Right renal pelvis (tissue), 4 donors: ENCODE results near the gene GJA1. TPM values are rescaled to one million over a fixed set of nuclear protein-coding genes. Genes with fewer than 3 reads are reported as not detected.
"Not testable (repeated sequence)": the region's sequence is repeated elsewhere in the genome, so short reads cannot be mapped to it uniquely, and the experiment has no call there.

Source experiments
- DNase-seq, 4 donors: peaks; one replicate each; pipeline ENCODE4 v3.0.0-alpha.2; 2013; ENCODE audit warnings: low read depth in 4 of 4, low spot score in 3 of 4, missing footprints in 1 of 4
- polyA plus RNA-seq, 4 donors: library from polyadenylated mRNA; unstranded; fragments of 120-200 nt; gene quantifications; one replicate each; pipeline ENCODE4 v1.2.1, GENCODE V29; 2013; ENCODE audit not compliant: insufficient read length in 4 of 4

Gene GJA1
- polyA plus RNA-seq, 4 donors = 63.8 to 70.7 (median 64.9) TPM

DNA sequence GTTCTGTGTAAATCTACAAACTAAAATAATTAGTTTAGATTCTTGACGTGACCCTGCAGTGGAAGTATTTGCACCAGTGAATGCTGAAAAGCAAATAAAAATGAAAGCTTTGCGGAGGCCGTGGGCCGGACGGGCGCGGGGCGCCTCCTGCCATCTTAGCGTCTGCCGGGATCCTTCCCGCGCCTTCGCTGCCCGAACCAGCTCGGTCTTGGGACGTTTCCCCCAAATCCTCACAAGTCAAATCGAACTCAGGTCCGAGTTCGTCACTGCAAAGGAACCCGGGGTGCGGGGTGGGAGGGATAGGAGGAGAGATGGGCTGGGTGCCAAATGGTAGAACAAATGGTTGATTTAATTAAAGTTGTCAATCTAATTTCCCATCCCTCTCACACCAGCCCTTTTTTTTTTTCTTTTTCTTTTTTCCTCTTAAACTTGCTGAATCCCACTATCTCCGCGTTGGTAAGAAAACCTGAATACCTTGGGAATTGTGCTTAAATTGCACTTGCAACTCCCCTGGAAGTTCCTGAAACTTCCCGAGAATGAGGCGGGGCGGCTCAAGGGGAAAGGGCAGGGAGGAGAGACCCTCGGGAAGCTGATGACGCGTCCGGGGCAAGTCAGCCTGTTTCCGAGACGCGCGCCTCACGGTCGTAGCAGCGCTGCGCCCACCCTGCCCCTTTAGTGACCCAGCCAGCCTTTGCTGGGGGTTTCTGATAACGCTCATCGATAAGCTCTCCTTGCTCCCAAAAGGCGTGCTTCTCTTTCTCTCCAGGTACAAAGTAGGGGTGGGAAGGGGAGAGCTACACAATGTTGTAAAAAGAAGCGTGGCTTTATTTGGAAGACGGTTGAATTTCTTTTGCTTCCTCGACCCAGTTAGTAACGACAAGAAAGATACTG lies 1.8 kb downstream of the GJA1 start:
- DNase-seq = no peak

- no peak for DNase-seq
These were observed 2.6 kb downstream of the GJA1 start for GRCh38 chr6:121437851-121438651.

GRCh38 chr6:121438869-121439268 lies 3.4 kb downstream of the GJA1 start:
- no peak for DNase-seq

DNA sequence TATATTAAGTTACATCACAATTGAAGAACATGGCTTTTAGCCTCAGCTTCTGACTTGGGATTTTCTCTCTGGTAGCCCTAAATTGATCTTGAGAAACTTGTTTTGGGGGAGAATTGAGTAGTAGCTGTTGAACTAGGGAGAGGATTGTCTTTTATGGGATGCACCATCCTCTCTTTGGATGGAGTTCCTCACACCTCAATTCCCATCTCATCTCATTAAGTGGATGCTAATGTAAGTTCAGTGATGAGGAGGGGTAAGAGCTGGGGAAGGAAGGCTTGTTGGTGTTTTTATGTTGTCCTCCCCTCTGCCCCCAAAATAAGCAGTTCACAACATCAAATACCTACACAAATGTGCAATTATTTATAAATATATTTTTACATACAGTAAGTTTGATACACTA lies 4.0 kb downstream of the GJA1 start:
- DNase-seq = no peak

GRCh38 chr6:121439926-121440325 lies 4.5 kb downstream of the GJA1 start:
- no peak for DNase-seq

GRCh38 chr6:121441477-121441876 lies 6.0 kb downstream of the GJA1 start:
- no peak for DNase-seq

GRCh38 chr6:121442576-121442975 lies 7.1 kb downstream of the GJA1 start:
- DNase-seq = no peak

GRCh38 chr6:121443971-121444541 lies 8.6 kb downstream of the GJA1 start:
- DNase-seq = no peak

DNA sequence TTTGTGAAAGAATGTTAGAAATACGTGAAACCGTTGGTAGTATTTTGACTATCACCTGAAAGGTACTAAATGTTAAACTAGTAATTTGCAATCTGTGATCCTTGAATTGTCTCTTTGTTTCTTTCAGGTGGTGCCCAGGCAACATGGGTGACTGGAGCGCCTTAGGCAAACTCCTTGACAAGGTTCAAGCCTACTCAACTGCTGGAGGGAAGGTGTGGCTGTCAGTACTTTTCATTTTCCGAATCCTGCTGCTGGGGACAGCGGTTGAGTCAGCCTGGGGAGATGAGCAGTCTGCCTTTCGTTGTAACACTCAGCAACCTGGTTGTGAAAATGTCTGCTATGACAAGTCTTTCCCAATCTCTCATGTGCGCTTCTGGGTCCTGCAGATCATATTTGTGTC lies 11.3 kb downstream of the GJA1 start:
- not testable (repeated sequence) for DNase-seq

- DNase-seq = not testable (repeated sequence)
These were observed 12.3 kb downstream of the GJA1 start for GRCh38 chr6:121447746-121448145.

DNA sequence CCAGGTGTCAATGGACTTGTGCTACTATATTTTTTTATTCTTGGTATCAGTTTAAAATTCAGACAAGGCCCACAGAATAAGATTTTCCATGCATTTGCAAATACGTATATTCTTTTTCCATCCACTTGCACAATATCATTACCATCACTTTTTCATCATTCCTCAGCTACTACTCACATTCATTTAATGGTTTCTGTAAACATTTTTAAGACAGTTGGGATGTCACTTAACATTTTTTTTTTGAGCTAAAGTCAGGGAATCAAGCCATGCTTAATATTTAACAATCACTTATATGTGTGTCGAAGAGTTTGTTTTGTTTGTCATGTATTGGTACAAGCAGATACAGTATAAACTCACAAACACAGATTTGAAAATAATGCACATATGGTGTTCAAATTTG lies 13.1 kb downstream of the GJA1 start:
- DNase-seq = not testable (repeated sequence)

DNA sequence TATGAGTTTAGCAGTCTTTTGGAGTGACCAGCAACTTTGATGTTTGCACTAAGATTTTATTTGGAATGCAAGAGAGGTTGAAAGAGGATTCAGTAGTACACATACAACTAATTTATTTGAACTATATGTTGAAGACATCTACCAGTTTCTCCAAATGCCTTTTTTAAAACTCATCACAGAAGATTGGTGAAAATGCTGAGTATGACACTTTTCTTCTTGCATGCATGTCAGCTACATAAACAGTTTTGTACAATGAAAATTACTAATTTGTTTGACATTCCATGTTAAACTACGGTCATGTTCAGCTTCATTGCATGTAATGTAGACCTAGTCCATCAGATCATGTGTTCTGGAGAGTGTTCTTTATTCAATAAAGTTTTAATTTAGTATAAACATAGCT lies 13.9 kb downstream of the GJA1 start:
- no peak for DNase-seq

- DNase-seq = no peak
These were observed 14.8 kb downstream of the GJA1 start for GRCh38 chr6:121450242-121450641.

GRCh38 chr6:121451250-121451649 lies 15.8 kb downstream of the GJA1 start:
- DNase-seq = no peak

DNA sequence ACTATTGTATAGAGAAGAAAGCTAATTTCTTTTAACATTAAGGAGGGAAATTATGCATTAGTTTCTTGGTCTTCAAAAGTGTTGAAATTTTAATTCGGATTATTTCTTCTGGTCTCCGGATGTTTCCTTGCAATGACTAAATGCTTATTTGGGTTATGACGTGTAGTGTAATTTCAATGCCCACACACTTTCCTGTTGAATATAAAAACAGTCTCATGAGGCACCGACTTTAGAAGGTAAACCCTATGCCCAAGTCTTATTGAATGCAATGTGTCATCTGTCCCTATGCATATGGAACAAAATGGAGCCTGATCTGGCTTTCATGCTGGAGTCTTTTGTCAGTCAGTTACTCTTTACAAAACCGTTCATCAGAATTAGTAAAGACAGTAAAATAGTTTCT lies 17.7 kb downstream of the GJA1 start:
- no peak for DNase-seq

DNA sequence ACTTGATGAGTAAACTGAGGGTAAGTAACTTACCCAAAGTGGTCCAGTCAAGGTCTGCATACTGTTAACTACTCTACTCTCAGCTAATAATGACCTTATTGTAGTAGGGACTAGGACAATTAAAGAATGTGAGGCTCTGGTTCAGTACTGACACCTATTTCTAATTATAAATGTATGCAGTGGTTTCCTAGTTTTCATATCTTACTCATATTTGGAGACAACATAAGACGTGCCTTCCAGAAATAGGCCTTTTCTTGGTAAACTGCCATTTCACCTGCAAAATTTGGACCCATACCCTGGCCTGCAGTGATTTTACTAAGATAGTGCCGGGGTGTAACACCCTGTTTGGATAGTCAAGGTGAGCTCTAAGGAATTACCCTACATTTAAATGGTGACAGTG lies 24.7 kb downstream of the GJA1 start:
- DNase-seq = no peak

DNA sequence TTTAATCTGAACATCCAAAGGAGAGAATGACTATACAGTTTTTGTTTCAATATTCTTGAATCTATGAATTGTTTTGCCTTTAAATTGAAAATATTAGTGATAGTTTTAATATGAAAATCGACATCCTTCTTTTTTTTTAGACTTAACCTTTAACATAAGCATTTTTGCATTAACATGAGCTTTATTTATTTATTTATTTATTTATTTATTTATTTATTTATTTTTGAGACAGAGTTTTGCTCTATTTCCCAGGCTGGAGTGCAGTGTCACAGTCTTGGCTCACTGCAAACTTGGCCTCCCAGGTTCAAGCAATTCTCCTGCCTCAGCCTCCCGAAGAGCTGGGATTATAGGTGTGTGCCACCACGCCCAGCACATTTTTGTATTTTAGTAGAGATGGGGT lies 27.6 kb downstream of the GJA1 start:
- no peak for DNase-seq

GRCh38 chr6:121465101-121465500 lies 29.7 kb downstream of the GJA1 start:
- no peak for DNase-seq

GRCh38 chr6:121479486-121480098 lies 44.1 kb downstream of the GJA1 start:
- DNase-seq = no peak

GRCh38 chr6:121480099-121480713 lies 44.8 kb downstream of the GJA1 start:
- no peak for DNase-seq
